Activated CD4-positive, CD25-positive, alpha-beta regulatory T cell treated with anti-CD3 and anti-CD28 coated beads, Interleukin-2, amount 50 U/mL, for 72 hours (primary cell): ENCODE results near the gene MDGA2.
"Not testable (repeated sequence)": the region's sequence is repeated elsewhere in the genome, so short reads cannot be mapped to it uniquely, and the experiment has no call there.

Experiments used
- DNase-seq: peaks from one replicate; pipeline ENCODE4 v3.0.0; 2021

Gene MDGA2

DNA sequence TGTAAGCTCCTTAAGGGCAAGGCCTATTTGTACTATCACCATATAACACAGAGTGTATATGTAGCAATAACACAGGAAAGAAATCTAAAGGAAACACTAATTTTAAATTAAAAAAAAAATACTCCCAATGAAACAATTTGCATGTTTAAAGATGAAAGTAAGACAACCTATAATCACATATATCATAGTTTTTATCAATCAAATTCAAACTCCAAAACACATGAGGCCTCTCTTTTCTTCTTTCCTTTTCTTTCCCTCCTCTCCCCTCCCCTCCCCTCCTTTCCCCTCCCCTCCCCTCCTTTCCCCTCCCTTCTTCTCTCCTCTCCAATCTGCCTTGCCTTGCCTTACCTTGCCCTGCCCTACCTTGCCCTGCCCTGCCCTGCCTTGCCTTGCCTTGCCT is 618.0 kb downstream of the MDGA2 start:
- no peak for DNase-seq

- DNase-seq = no peak
Measured at GRCh38 chr14:47044841-47045240, 630.6 kb downstream of the MDGA2 start.

GRCh38 chr14:47040550-47040949 is 634.9 kb downstream of the MDGA2 start:
- no peak for DNase-seq

GRCh38 chr14:47039336-47039735 is 636.1 kb downstream of the MDGA2 start:
- no peak for DNase-seq

GRCh38 chr14:47022721-47023120 is 652.7 kb downstream of the MDGA2 start:
- DNase-seq = no peak

DNA sequence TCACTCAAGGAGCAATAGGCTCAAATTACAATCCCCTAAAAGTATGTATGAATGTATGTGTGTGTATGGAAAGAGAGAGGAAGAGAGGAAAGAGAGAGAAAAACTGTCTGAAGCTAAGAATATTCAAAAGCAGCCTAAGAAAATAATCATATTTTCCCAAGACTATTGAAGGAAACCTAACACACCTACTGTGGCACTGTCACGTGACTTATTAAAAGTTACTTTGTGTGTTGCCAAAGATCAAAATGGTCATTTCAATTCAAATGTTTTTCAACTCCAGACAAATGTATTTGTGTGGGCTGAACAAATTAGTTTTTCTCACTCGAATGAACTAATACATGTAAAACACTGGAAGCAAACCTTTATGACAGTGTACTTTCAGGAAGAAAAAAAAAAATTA is 654.9 kb downstream of the MDGA2 start:
- DNase-seq = no peak

DNA sequence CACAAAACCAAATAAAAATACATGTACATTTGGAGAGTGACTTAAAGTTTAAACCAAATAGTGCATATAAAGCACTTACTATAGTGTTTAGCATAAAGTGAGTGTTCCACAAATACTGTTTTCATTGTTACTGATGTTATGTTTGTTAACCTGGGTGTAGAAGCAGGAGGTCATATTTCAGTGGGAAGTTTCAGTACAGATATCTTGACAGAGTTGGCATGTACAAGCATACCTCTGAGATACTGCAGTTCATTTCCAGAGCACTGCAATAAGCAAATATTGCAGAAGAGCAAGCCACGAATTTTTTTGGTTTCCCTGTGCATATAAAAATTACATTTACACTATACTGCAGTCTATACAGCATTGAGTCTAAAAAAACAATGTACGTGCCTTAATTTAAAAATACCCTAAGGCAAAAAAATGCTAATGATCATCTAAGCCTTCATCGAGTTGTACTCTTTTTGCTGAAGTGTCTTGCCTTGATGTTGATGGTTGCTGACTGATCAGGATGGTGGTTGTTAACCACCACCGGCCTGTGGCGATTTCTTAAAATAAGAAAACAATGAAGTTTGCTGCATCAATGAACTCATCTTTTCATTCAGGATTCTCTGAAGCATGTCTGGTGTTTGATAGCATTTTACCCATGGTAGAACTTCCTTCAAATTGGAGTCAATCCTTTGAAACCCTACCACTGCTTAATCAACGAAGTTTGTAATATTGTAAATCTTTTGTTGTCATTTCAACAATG is 662.7 kb downstream of the MDGA2 start:
- no peak for DNase-seq

DNA sequence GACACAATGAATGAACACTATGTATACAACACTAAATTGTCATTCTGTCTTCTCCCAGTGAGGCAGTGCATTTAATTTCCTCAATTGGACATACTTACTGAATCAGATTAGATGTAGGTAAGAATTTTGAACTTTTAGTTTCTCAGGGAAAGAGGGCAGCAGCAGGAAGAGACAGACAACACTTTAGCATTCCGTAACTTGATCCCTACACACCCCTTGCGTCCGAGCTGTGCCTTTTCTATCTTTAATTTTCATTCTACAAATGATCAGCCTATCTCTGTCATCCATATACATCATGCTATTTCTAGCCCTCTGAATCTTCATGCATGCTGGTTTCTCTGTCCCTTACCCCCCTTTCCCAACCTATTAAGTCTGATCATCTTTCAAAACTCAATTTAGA is 665.8 kb downstream of the MDGA2 start:
- DNase-seq = no peak

GRCh38 chr14:47008732-47009131 is 666.7 kb downstream of the MDGA2 start:
- DNase-seq = no peak

GRCh38 chr14:46999661-47000060 is 675.7 kb downstream of the MDGA2 start:
- DNase-seq = no peak

- DNase-seq = no peak
Measured at GRCh38 chr14:46989566-46989965, 685.8 kb downstream of the MDGA2 start.

DNA sequence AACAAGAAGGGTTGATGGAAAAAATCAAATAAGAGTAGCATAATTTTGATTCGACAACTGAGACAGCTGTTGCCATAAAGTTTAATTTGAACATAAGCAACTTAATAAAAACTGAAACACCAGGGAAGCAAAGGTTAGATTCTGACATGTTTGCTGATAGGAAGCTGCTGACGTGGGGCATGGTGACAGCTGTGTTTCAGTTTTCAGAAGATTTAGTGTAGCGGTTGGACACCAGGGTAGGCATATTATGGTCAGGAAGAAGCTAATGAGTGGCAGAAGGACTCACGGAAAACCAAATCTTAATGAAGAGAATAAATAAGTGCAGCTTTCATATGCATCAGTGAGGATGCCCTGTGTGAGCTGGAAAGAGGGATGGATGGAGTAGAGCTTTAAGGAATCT is 687.1 kb downstream of the MDGA2 start:
- no peak for DNase-seq

- DNase-seq = no peak
Measured at GRCh38 chr14:46985529-46986380, 689.6 kb downstream of the MDGA2 start.

DNA sequence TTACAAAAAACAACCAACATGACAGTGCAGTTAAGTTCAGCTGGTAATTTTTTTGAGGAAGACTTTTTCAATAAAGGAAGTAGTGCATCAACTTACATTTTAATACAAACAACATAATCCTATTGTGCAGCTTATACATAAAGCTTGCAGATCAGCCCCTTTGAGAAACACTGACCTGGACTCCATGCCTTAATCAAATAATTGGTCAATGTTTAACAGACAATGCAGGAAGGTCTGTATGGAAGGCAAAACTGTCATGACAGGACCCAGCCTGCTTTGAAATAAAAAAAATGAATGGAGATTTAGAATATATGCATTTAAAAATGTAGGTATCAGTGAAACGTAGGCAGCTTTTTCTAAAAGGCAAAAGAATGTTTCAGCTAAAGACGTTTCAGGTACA is 702.1 kb downstream of the MDGA2 start:
- no peak for DNase-seq

- DNase-seq = no peak
Measured at GRCh38 chr14:46964378-46964777, 711.0 kb downstream of the MDGA2 start.

GRCh38 chr14:46951103-46951502 is 724.3 kb downstream of the MDGA2 start:
- no peak for DNase-seq

- DNase-seq = no peak
Measured at GRCh38 chr14:46940611-46941010, 734.8 kb downstream of the MDGA2 start.

DNA sequence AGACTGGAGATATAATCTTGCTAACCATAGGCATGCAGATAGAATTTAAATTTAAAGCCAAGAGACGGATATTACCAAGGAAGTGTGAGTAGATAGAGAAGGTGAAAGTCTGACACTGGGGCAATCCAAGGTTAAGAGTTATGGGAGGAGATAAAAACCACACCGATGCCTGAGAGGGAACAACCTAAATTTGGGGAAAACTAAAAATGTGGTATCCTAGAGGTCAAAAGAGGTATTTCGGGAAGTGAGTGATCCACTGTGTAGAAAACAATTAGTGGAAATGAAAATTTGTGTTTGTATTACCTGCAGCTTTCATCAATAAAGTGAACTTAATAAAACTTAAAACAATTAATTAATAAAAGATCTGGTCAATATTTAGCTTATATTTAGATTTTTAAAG is 754.9 kb downstream of the MDGA2 start:
- DNase-seq = no peak

GRCh38 chr14:46915539-46915938 is 759.9 kb downstream of the MDGA2 start:
- not testable (repeated sequence) for DNase-seq

- no peak for DNase-seq
Measured at GRCh38 chr14:46902837-46903236, 772.6 kb downstream of the MDGA2 start.

GRCh38 chr14:46894476-46894875 is 780.9 kb downstream of the MDGA2 start:
- no peak for DNase-seq

DNA sequence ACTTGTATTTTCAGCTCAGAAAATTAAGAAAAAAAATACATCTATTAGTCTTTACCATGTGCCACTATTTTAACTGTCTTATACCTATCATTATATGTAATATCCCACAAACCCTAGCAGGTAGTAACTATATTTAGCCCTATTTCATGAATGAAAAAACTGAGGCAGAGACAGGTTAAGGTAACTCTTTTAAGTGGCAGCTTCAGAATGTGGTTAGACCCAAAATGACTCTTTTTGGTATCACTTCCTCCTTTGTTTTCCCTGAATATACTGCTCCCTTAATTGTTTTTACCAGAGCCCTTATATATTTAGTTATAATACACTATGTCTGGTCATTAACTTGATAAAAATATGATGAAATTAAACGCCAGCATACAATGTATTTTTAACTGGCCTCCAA is 788.3 kb downstream of the MDGA2 start:
- DNase-seq = no peak

- DNase-seq = no peak
Measured at GRCh38 chr14:46885566-46885965, 789.8 kb downstream of the MDGA2 start.

DNA sequence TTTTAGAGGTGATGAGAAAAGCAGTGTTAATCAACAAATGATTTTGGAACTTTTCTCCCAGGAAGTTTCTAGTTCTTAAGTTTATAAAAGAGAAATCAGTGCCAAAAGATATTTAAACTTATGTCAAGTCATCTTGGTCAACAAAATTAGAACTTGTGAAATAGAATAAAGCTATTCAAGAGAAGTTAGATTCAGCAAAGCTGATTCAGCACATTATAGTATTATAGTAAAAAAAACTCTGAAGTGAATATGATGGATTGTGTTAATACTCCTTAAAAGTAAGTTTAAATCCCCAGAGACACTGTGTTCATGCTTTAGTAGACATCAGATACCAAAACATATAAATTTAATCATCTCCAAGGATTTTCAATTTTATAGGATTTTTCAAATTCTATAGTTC is 813.7 kb downstream of the MDGA2 start:
- DNase-seq = no peak
